WTC11 (cell line): ENCODE results near the gene SRMS.

ENCODE experiments used
- CTCF ChIP-seq: fragments of 200-600 bp; IDR thresholded peaks from 2 replicates; pipeline ENCODE4 v1.8.0; 2022; ENCODE audit warnings: antibody characterized with exemption
- MLX ChIP-seq: sonication (generic); formaldehyde crosslinking; IDR thresholded peaks from 2 replicates; pipeline ENCODE4 v1.8.1; 2023; ENCODE audit warnings: mild to moderate bottlenecking, missing genetic modification reagents, moderate library complexity
- NFYB ChIP-seq: sonication (generic); formaldehyde crosslinking; conservative IDR thresholded peaks from 2 replicates; pipeline ENCODE4 v1.8.0; 2022; ENCODE audit warnings: low read depth, missing genetic modification reagents
- NR2C2 ChIP-seq: sonication (generic); formaldehyde crosslinking; IDR thresholded peaks from 2 replicates; pipeline ENCODE4 v1.8.0; 2022; ENCODE audit warnings: mild to moderate bottlenecking, missing genetic modification reagents
- SP1 ChIP-seq: sonication (generic); formaldehyde crosslinking; conservative IDR thresholded peaks from 2 replicates; pipeline ENCODE4 v1.8.1; 2022; ENCODE audit warnings: missing genetic modification reagents
- ZNF423 ChIP-seq: fragments of 250-450 bp; sonication (Bioruptor Pico); IDR thresholded peaks from 2 replicates; pipeline ENCODE4 v2.1.2; 2022; ENCODE audit warnings: mild to moderate bottlenecking, moderate library complexity

GRCh38 chr20:63504642-63505041 lies 42.9 kb downstream of the SRMS start:
- TF ChIP-seq NR2C2 (CRISPR knock-in tag) (no peak), CTCF (no peak), ZNF423 (CRISPR knock-in tag) (no peak), NFYB (CRISPR knock-in tag) (no peak), MLX (CRISPR knock-in tag) (no peak), SP1 (CRISPR knock-in tag) (no peak)
